GM18520 (cell line): ENCODE results near the gene SSU72.

Source experiments
- ATAC-seq: cut with Tn5 transposase; IDR thresholded peaks from one replicate; pipeline ENCODE4 v1.9.1; 2021; ENCODE audit not compliant: unreplicated experiment

The SSU72 gene

DNA sequence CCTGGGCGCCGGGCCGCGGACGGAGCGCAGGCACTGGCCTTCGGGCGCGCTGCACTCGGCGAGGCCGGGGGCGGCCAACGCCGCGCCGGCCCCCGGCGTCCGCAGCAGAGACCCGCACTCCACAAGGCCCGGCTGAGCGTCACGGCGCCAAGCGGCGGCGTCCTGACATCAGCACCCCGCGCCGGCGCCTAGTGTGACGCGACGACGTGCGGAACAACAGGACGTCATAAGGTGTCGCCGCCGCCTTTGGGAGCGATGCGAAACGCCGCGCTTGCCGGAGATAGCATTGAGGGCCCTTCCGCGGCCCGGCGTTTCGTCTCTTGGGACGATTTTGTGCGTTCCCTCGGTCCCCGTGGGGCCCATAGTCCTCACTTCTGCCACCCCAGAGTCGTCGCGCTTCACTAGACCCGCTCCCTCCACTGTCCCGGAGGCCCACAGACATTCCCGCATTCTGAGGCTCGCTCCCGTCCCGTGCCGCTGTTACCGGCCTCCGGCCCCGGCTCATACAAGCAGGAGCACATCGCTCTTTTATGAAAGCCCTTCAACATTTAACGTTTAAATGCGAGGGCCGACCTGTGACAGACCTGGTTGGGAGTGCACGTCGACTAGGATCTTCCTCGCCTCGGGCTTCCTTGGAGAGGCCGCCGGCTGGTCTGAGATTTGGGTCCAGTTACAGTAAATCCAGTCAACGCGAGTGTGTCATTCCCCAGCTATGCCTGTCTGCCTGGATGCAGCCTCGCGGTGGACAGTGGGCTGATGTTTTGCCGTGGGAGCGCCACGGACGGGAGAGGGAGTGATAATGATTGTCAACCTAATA is at the start of gene SSU72:
SSU72 (minus strand) TSS at position 143 of the 817 bp plus-strand sequence. CDS start 306 bp downstream, outside the sequence.
- peak; percentile 83 for ATAC-seq

DNA sequence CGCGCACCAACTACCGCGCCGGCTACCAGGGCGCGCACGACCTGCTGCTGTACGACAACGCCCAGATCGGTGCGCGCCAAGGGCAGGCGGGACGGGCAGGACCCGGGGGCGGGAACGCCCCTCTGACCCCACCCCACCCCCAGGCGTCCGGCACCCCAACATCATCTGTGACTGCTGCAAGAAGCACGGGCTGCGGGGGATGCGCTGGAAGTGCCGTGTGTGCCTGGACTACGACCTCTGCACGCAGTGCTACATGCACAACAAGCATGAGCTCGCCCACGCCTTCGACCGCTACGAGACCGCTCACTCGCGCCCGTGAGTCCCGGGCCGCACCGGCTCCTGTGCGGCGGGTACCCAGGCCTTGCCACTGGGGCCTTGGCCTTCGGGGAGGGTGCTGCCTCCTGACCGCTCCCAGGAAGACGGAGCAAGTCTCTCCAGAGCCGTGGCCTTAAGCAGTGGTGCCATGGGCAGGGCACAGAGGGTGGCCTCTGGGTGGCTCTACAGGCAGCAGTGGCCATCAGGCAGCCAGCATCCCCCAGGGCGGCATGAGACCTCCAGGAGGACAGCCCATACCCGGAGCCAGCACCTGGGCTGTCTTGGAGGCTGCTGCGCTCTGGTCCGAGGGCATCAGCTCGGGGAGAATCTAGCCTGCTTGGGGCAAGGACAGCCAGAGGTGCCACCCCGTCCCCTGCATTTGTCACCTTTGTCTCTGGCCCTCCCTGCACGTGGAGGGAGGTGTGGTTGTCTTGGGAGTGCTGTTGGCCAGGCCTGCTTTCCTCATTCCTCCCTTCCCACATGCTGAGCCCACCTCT is 49.2 kb upstream of the SSU72 start:
- no peak for ATAC-seq

DNA sequence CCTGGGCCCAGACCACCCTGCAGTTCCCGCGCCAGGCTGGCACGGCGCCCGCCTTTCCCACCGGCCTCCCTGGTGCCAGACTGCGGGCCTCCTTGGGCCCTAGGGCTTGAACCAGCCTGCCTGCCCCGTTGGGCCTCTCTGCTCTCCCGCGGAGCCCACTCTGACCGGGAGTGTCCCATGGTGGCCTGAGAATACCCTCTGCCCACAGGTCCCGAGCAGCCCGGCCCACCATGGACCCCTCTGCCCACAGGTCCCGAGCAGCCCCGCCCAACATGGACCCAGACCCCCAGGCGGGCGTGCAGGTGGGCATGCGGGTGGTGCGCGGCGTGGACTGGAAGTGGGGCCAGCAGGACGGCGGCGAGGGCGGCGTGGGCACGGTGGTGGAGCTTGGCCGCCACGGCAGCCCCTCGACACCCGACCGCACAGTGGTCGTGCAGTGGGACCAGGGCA is 48.5 kb upstream of the SSU72 start:
- no peak for ATAC-seq

DNA sequence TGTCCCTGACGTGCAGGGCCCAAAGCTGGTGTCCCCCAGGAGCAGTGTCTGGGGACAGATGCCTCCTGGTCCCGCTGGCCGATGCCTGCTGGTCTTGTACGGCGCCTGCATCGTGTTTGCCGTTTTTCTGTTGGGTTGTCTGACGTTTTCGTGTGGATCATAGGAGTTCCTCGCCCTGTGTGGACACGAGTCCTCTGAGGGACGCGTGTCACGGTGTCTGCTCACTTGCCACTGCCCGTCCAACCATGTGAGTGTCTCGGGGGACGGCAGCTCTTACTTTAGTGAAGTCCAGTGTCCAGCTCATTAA is 48.1 kb upstream of the SSU72 start:
- no peak for ATAC-seq

DNA sequence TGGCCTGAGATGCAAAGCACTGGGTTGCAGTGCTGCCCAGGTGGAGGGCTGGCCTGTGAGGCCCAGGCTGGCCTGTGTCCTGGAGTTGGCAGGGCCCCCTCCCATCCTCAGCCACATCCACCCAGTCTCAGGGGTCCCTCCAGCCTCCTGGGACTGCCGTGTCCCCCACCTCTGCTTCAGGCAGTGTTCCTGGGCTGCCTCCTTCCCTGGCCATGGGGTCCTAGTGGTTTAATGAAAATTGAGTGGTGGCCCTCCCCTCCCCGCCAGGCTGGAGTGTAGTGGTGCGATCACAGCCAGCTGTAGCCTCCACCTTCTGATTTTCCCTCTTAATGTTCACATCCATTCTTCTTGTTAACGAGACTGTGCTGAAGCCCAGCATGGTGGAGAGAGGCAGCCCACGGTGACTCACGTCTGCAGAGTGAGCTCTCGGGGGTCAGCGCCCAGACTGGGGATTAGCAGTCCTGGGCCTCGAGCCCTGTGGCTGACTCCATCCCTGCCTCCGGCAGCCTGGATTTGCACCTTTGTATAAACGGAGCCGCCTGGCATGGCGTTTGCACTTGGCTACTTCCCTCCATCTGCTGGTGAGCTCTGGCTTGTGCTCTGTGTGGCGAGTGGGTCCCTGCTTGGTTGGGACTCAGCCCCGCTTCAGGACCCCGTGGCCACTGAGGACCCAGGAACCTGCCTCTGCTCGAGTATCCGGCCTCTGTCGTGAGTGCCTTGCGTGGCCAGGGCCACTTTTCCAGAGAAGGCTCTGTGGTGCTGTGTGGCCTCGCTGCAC is 47.5 kb upstream of the SSU72 start:
- no peak for ATAC-seq

DNA sequence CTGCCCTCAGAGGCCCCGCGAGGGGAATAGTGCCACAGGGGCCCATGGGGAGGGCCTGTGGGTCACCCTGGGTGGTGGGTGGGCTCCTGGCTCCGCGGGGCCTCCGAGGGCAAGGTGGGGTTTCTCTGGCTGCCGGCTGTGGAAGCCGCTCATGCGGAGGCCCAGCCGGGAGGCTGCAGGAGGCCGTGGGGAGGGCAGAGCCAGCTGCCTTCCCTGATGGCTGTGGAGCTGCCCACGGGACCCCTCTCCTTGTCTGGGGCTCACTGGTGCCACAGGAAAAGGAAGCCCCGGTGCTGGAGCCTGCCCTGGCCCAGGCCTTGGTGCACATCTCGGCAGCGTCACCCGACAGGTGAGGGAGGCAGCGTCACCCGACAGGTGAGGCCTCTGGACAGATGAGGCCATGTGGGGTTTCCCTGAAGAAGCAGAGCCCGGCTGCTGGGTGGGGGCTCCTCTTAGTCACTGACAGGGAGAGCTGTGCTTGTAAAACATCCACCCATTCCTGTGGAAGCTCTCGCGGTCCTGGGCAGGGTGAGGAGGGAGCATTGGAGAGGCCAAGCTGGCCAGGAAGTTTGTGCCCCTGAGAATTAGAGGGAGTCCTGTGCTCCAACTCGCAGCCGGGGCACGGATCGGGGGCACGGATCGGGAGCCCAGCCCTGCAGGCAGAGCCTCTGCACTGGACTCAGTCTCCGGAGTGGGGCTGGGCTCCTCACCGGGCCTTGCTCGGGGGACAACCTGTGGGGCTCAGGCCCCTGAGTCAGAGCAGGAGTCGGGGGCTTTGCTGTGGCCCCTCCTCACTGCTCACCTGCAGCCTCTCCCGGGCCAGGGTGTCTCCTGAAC is 46.7 kb upstream of the SSU72 start:
- ATAC-seq, result no peak

DNA sequence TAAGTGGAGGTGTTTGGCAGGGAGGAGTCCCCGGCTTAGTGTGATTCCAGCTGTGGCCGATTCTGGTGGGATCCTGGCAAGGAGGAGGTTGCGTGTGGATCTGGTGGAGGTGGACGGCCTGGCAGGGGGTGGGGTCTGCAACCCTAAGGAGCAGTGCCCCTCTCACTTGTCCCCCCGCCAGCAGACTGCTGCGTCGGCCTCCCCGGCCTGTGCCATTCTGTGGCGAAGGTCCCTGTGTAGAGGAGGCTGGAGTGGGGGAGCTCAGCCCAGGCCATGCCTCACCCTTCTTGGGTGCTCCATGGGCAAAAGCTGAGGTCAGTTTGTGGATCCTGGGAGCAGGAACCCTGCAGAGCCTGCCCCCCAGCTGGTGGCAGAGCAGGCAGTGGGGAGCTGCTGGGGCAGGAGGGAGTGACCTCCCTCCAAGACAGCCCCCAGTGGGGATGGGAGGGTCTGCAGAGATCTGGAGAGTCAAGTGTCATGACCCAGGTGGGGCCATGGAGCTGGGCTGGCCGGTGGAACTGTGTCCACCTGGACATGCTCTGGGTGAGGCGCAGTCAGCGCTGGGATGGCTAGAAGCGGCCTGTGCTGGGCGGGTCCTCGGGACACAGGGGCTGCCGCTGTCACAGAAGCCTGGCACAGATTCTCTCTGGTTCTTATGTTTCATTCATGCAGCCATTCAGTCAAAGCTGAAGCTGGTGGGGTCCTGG is 45.9 kb upstream of the SSU72 start:
- no peak for ATAC-seq

DNA sequence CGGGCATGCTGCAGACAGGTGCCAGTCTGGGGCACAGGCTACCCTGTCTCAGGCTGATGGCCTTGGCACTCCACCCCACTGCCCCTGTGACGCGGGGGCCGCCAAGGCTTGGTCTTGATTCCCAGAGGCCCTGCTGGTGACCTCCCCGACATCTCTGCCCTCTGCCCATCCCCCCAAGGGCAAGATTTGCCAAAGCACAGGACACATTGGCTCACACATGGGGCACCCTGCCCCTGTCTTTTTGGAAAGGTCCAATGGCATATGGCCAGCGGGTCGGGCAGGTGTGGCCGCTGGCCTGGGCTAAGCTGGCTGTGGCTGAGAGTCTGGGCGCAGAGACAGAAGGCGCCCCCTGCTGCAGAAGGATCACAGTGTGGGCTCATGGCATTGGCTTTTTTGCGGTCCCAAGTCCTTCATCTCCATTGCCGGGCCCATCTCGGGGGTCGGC is 45.3 kb upstream of the SSU72 start:
- ATAC-seq, result no peak

DNA sequence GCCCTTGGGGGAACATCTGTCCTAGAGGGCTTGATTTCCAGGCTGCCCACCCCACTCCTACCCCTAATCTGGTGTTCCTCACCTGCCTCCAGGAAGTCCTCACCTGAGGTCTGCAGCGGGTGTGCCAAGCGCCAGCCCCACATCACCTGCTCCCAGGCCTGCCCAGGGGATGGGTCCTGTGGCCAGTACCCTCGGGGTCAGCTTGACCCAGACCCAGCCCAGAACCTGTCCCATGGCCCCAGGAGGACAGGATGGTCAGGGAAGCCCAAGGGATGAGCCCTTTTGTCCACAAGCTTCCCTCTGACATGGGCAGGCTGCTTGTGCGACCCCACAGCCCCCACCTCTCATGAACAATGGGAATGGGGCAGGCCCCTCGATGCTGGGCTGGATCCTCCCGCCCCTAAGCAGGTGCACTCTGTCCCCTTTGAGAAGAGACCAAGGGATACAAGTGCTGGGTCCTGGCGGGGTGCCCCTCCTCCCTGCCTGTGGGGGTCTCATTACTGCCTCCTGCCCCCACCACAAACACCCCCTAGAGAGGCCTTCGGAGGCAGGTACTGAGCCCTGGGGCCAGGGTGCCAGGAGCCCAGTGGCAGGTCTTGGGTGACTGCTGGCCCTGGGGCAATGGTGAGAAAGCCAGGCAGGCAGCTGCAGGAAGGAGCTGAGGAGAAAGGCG is 43.9 kb upstream of the SSU72 start:
- ATAC-seq, result no peak

DNA sequence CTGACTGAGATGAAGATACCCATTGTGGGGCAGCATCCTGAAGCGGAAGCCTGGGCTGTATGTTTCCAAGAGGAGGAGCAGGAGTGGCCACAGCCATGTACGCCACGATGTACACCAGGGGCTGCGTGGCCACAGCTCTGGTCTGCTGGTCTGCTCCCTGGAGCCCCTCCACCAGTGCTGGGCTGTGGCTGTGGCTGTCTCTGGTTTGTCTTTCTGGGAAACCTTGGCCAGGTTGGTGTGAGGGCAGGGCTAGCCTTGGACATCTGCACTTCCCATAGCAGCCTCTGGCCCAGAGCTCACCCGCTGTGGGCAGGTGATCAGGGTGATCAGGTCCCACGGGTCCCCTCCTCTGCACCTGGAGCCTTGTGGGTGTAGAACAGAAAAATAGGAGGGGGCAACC is 43.3 kb upstream of the SSU72 start:
- ATAC-seq, result no peak

DNA sequence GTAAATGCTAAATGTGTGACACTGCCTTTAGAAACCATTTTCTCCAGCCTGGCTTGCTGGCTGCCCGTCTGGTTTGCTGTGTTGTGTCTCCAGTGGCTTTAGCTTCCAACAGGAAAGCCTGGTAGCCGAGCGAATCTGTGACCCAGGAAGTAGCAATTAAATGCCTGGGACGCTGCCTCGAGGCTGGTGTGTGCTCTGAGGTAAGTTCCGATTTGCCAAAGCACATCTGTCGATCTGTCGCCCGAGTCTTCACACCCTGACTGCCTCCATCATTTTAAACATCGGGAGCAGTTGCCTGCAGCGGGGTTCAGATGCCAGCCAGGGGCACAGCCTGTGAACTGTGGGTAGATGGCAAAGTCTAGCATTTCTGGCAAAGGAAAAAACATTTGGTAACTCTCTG is 42.9 kb upstream of the SSU72 start:
- no peak for ATAC-seq

DNA sequence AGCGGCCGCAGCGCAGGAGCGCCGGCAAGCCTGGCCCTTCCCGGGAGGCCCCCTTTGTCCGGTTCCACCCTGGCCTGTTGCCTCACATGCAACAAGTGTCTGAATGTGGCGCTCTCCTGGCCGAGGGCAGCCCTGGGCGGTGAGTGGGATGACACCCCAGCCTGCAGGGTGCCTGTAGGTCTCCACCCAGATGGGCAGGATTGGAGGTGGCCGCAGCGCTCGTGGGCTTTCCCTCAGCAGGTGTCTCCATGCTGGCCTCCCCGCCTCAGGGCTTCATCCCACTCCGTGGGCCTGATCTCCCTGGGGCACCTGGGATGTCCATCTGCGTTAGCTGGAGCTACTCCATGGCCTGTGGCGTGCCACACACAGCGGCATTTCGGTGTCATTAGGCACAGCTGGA is 42.2 kb upstream of the SSU72 start:
- ATAC-seq, result no peak

DNA sequence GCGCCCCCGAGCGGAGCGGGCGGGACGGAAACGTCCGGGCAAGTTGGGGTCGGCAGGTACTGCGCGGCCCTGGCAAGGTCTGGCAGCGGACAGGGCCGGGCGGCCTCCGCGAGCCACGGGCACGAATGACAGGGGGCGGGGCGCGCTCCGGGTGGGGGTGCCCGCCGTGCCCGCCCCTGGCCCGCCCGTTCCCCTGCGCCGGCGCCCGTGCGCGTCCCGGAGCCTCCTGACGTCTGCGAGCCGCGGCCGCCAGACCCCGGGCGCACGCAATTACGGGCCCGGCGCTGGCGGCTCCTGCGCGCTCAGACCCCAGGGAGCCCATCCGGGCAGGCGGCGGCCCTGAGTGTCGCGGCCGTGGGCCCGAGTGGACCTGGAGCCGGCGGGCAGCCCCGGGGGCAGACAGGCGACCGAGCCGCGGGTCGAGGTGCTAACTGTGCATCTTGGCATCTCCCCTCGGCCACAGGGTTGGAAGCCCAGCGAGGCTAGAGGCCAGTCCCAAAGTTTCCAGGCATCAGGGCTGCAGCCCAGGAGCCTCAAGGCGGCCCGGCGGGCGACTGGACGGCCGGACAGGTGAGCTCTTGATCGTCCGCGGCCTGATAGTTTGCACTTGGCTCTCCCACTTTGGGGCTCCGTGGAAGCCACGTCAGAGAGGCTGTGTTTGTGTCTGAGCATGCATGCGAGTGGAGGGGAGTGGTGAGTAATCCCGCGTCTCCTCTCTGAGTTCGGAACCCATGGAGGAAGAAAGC is 41.6 kb upstream of the SSU72 start:
- peak; percentile 18 for ATAC-seq

DNA sequence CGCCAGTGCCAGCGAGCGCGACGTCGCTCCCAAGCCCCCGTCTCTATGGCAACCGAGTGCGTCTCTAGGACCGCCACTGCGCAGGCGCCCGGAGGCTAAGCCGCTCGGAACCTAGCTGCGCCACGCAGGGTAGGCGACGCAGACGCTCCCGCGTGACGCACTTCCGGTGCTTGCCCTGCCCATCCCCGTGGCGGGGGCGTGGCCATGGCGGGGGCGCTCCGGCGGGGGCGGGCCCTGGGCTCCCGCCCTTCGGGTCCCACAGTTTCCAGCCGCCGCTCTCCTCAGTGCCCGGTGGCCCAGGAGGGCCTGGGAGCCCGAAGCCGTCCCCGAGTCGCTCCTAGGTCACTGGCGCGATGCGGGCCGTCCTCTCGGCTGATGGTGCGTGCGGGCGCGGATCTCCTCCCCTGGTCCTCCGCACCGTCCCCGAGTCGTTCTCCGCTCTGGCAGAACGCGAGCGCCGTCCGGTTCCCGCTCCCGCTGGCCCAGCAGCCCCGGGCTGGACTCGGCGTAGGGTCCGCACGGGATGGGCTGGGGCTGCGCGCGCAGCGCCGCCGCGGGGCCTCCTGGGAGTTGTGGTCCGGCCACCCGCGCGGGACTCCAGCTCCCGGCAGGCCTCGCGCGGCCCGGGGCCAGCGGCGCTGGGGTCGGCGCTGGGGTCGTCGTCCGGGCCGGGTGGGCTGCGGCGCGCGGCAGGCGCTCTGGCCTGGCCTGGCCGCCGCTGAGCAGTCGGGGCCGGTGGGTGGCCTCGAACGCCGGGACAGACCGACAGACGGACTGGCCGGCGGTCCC is 40.8 kb upstream of the SSU72 start, which contains the start of gene MIB2:
MIB2 (plus strand) TSS at position 245 of the 789 bp plus-strand sequence. CDS start 7,953 bp downstream, outside the sequence.
- peak; percentile 74 for ATAC-seq

DNA sequence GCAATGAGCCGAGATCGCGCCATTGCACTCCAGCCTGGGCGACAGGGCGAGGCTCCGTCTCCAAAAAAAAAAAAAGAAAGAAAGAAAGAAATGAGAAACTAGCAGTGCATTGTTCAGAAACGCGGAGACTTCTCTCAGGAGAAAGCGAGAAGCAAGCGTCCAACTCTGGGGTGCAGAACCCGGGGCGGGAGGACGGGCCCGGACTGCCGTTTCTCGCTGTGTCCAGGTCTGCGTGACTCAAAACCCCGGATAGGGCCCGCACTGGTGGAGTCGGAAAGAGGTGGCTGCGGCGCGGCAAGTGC is 40.2 kb upstream of the SSU72 start:
- ATAC-seq, result no peak

DNA sequence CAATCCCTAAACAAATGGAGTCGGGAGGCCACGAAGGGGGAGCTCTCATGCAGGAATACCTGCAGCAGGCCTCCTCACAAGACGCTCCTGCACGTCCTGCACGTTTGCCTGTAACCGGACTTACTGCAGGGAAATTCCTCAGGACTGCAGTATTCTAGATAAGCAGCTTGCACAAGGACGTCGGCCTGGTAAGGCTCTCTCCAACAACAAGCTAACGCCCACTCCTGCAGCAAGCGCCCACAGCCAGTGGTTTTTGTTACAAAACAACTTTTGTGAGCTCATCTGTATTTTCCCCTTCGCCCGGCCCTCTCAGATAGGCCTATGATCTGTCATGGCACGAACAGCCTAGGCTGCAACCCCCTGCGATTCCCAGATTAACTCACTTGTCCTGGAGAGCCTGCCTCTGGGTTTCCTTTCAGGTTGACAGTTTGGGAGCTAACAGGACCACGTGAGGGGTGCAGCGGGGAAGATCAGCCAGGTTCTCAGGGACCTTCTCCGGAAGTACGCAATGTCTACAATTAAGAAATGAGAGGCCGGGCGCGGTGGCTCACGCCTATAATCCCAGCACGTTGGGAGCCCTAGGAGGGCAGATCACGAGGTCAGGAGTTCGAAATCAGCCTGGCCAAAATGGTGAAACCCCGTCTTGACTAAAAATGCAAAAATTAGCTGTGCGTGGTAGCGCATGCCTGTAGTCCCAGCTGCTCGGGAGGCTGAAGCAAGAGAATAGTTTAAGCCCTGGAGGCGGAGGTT is 39.7 kb upstream of the SSU72 start:
- no peak for ATAC-seq

DNA sequence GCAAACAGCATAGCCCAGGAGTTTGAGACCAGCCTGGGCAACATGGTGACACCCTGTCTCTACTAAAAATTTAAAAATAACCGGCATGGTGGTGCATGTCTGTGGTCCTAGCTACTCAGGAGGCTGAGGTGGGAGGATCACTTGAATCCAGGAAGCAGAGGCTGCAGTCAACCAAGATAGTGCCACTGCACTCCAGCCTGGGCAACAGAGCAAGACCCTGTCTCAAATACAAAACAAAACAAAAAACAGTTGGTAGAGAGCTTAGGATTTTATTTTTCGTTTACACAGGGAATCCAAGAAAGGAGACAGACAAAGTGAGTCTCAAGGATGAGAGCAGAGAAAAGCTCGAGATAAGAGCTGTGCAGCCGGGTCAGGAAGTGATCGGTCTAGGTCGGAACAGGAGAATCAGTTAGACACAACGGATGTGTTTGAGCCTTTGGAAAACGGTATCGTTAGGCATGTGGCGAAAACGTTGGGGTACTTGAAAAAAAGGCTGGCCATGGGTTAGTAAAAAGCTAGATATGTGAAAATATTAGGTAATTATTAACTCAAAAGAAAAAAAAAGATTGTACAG is 38.9 kb upstream of the SSU72 start:
- no peak for ATAC-seq
